Measurements from ENCODE around the gene DENND4A. TPM values are rescaled to one million over a fixed set of nuclear protein-coding genes. Genes with fewer than 3 reads are reported as not detected.

DENND4A gene
- total RNA-seq, 2 donors from 2014 or later, result 25.6 to 57.7 TPM

GRCh38 chr15:65690778-65691177 is 101.3 kb downstream of the DENND4A start:
- no peak overlapping the region for H3K4me3 ChIP-seq
- ATAC-seq (ENCODE audit: insufficient number of reproducible peaks, low FRiP score, low read depth), result no peak
- no peaks in the 10 kb centered on the region for H3K4me1 ChIP-seq (ENCODE audit: control insufficient read depth in 1 of 2, low read depth in 2 of 2)
- H3K27ac ChIP-seq, result no peak overlapping the region
- H3K9me3 ChIP-seq, result no peaks in the 10 kb centered on the region
- H3K36me3 ChIP-seq, result peaks cover 26% of the 10 kb centered on the region
- DNase-seq (ENCODE audit: low spot score), result no peak
- no peak for TF ChIP-seq CTCF (IDR thresholded peaks at IDR 0.05)
- no peaks in the 10 kb centered on the region for H3K27me3 ChIP-seq (replicated peaks; ENCODE audit: insufficient read depth)

GRCh38 chr15:65690173-65690572 is 101.9 kb downstream of the DENND4A start:
- H3K27me3 ChIP-seq (replicated peaks; ENCODE audit: insufficient read depth), result no peaks in the 10 kb centered on the region
- peaks cover 26% of the 10 kb centered on the region for H3K36me3 ChIP-seq
- H3K4me3 ChIP-seq, result no peak overlapping the region
- no peaks in the 10 kb centered on the region for H3K9me3 ChIP-seq
- no peaks in the 10 kb centered on the region for H3K4me1 ChIP-seq (ENCODE audit: control insufficient read depth in 1 of 2, low read depth in 2 of 2)
- TF ChIP-seq CTCF (IDR thresholded peaks at IDR 0.05), result no peak
- no peak overlapping the region for H3K27ac ChIP-seq
- ATAC-seq (ENCODE audit: insufficient number of reproducible peaks, low FRiP score, low read depth) (no peak), DNase-seq (ENCODE audit: low spot score) (no peak)

- no peaks in the 10 kb centered on the region for H3K27me3 ChIP-seq (replicated peaks; ENCODE audit: insufficient read depth)
- H3K9me3 ChIP-seq, result no peaks in the 10 kb centered on the region
- no peak for DNase-seq (ENCODE audit: low spot score)
- TF ChIP-seq CTCF (IDR thresholded peaks at IDR 0.05), result no peak
- H3K36me3 ChIP-seq, result peaks cover 26% of the 10 kb centered on the region
- H3K4me1 ChIP-seq (ENCODE audit: control insufficient read depth in 1 of 2, low read depth in 2 of 2), result no peaks in the 10 kb centered on the region
- H3K4me3 ChIP-seq, result no peak overlapping the region
- ATAC-seq (ENCODE audit: insufficient number of reproducible peaks, low FRiP score, low read depth), result no peak
- H3K27ac ChIP-seq, result no peak overlapping the region
Observed at GRCh38 chr15:65688462-65688861, 103.6 kb downstream of the DENND4A start.

- ATAC-seq (ENCODE audit: insufficient number of reproducible peaks, low FRiP score, low read depth) (no peak), DNase-seq (ENCODE audit: low spot score) (no peak)
- Histone ChIP-seq H3K4me3 (no peak overlapping the region), H3K9me3 (no peaks in the 10 kb centered on the region), H3K4me1 (ENCODE audit: control insufficient read depth in 1 of 2, low read depth in 2 of 2) (no peaks in the 10 kb centered on the region), H3K27ac (no peak overlapping the region), H3K36me3 (no peaks in the 10 kb centered on the region), H3K27me3 (replicated peaks; ENCODE audit: insufficient read depth) (no peaks in the 10 kb centered on the region)
- no peak for TF ChIP-seq CTCF (IDR thresholded peaks at IDR 0.05)
Observed at GRCh38 chr15:65682404-65682911, 109.6 kb downstream of the DENND4A start.

- Histone ChIP-seq H3K9me3 (no peaks in the 10 kb centered on the region), H3K4me3 (no peak overlapping the region), H3K27me3 (replicated peaks; ENCODE audit: insufficient read depth) (no peaks in the 10 kb centered on the region), H3K36me3 (no peaks in the 10 kb centered on the region), H3K4me1 (ENCODE audit: control insufficient read depth in 1 of 2, low read depth in 2 of 2) (no peaks in the 10 kb centered on the region), H3K27ac (no peak overlapping the region)
- no peak for TF ChIP-seq CTCF (IDR thresholded peaks at IDR 0.05)
- DNase-seq (ENCODE audit: low spot score) (no peak), ATAC-seq (ENCODE audit: insufficient number of reproducible peaks, low FRiP score, low read depth) (no peak)
Observed at GRCh38 chr15:65680544-65680943, 111.5 kb downstream of the DENND4A start.

Measured in thoracic aorta (tissue), 2 donors.